GM12891 (cell line): Measurements from ENCODE around the gene NACAD.

Source experiments
- DNase-seq: peaks from one replicate; pipeline ENCODE4 v3.0.0; 2011; ENCODE audit warnings: low spot score; ENCODE audit not compliant: insufficient read length
- FAIRE-seq: peaks from 2 replicates; lab custom pipeline; 2011; peaks lifted over from hg19 to GRCh38; lab: Jason Lieb, UNC
- PAX5 ChIP-seq: IDR thresholded peaks from 2 replicates; pipeline ENCODE4 v1.6.1; 2011; ENCODE audit warnings: low read length, moderate library complexity, mild to moderate bottlenecking; ENCODE audit not compliant: insufficient read depth, severe bottlenecking
- POLR2A ChIP-seq: IDR thresholded peaks from 2 replicates; pipeline ENCODE4 v1.6.1; 2011; ENCODE audit warnings: low read depth, low read length, control low read depth
- POLR2AphosphoS5 ChIP-seq: IDR thresholded peaks from 2 replicates; pipeline ENCODE4 v1.6.1; 2011; ENCODE audit warnings: low read depth, low read length, control low read depth
- POU2F2 ChIP-seq: IDR thresholded peaks from 2 replicates; pipeline ENCODE4 v1.6.1; 2011; ENCODE audit warnings: low read depth, mild to moderate bottlenecking, control low read depth, low read length, moderate library complexity
- SPI1 ChIP-seq: IDR thresholded peaks from 2 replicates; pipeline ENCODE4 v1.6.1; 2011; ENCODE audit warnings: low read depth, low read length, control low read depth
- TAF1 ChIP-seq: IDR thresholded peaks from 2 replicates; pipeline ENCODE4 v1.6.1; 2011; ENCODE audit warnings: low read depth, low read length, control low read depth

NACAD gene

GRCh38 chr7:45072131-45073030 is 16.4 kb downstream of the NACAD start:
- no peak for TF ChIP-seq POLR2A
- no peak for TF ChIP-seq POU2F2
- no peak for TF ChIP-seq POLR2AphosphoS5
- TF ChIP-seq TAF1 = no peak
- no peak for TF ChIP-seq PAX5
- TF ChIP-seq SPI1 = no peak
- DNase-seq (no peak), FAIRE-seq (no peak)

- FAIRE-seq = no peak
- DNase-seq = no peak
- TF ChIP-seq POLR2AphosphoS5 = no peak
- TF ChIP-seq POLR2A = no peak
- TF ChIP-seq SPI1 = no peak
- TF ChIP-seq TAF1 = no peak
- no peak for TF ChIP-seq PAX5
- no peak for TF ChIP-seq POU2F2
These were observed 17.2 kb downstream of the NACAD start for GRCh38 chr7:45071528-45071927.

GRCh38 chr7:45070254-45070642 is 18.5 kb downstream of the NACAD start:
- FAIRE-seq (no peak), DNase-seq (no peak)
- TF ChIP-seq SPI1 (no peak), POLR2A (no peak), POU2F2 (no peak), PAX5 (no peak), POLR2AphosphoS5 (no peak), TAF1 (no peak)

DNA sequence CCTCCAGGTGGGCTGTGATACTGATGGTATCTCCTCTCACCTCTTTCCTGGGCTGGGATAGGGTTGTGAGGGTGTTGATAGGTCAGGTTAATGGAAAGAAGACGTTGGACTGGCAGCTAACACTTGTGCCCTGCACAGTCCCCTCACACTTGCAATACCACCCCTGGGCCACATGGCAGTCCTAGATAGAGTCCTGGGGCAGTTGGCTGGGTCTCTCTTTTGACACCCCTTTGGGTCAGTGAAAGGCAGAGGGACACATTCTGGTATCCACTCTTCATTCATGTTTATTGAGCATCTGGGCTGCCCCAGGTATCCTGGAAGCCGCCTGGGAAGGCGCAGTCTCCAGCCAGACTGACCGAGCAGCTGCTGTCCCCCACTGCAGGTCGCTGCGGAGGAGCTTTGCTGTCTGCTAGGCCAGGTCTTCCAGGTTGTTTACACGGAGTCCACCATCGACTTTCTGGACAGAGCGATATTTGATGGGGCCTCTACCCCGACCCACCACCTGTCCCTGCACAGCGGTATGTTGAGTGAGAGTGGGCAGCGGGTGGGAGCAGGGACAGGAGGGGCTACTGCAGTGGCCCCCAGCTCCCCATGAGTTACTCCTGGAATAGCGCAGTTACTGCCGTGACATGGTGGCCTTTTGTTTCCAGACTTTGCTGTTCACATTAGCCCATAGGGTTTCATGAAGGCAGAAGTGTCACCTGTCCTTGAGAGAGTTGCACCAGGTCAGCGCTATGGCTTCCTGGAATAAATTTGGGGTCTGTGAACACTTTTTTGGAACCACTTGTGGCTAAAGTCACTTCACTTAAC is 19.1 kb downstream of the NACAD start:
- FAIRE-seq = no peak
- TF ChIP-seq POLR2AphosphoS5 (no peak), SPI1 (no peak), PAX5 (no peak), POLR2A (no peak), POU2F2 (no peak), TAF1 (no peak)
- no peak for DNase-seq

- TF ChIP-seq POLR2A = no peak
- DNase-seq (no peak), FAIRE-seq (no peak)
These were observed 20.3 kb downstream of the NACAD start for GRCh38 chr7:45068236-45069023.

DNA sequence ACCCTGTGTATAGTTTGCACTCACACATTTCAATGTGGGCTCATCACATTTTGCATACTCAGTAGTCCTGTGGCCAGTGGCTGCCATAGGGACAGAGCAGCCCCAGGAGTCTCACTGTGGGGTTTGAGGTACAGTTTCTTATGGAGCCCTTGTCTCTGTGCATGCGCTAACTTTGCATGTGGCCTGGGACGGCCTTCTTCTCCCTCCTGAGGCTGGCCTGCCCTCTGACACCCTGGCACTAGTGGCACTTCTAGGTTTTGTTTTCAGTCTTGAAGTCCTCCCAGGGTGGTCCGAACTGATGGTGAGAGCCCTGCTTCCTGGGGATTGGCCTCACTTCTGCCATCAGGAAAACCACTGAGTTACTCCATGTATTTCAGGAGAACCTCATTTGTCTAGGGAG is 21.2 kb downstream of the NACAD start:
- no peak for FAIRE-seq
- TF ChIP-seq POLR2A (no peak), TAF1 (no peak), SPI1 (no peak), POU2F2 (no peak), PAX5 (no peak), POLR2AphosphoS5 (no peak)
- DNase-seq = no peak

GRCh38 chr7:45066409-45066808 is 22.4 kb downstream of the NACAD start:
- TF ChIP-seq SPI1 (no peak), PAX5 (no peak), POU2F2 (no peak), POLR2AphosphoS5 (no peak), POLR2A (no peak), TAF1 (no peak)
- DNase-seq (no peak), FAIRE-seq (no peak)

DNA sequence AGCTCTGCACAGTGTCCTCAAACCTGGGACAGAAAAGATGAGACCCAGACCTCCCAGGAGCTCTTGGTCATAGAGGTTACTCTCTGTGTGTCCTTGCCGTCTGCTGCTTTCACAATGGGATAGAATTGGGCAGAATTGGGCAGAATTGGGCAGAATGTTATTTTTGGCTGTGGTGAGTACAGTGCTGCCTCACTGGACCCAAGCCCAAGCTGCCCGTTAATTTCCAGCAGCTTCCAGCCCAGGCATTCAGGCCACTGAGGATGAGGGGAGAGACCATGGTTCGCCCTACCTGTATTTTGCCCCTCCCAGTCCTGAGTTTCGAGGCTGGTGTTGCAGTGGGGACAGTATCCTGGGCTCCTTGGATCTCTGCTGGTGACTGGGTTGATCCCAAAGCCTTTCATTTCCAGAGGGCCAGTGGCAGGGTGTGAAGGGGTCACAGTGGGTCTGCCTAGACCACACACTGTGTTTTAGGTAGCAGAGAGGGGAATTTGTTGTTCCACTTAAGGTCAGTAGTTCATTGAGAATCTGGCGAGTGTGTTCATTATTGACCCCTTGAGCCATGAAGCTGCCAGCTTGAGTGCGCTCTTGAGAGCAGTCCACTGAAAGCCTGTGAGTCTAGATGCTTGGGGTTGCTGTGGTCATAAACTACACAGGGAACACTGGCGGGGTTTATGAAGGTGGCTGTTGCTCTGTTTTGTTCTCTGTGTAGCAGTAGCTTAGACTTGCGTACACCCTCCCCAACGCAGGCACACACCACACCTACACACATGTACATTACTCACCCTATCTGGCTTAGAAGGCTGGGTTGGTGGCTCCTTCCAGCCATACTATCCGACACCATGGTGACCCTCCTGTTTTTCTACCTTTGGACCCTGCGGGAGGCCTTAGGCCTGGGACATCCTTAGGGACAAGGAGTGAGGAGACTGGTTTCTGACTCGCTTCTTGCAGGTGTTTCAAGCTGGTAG is 23.5 kb downstream of the NACAD start:
- TF ChIP-seq PAX5 (no peak), TAF1 (no peak), POLR2A (no peak), SPI1 (no peak), POU2F2 (no peak), POLR2AphosphoS5 (no peak)
- no peak for DNase-seq
- FAIRE-seq = no peak

DNA sequence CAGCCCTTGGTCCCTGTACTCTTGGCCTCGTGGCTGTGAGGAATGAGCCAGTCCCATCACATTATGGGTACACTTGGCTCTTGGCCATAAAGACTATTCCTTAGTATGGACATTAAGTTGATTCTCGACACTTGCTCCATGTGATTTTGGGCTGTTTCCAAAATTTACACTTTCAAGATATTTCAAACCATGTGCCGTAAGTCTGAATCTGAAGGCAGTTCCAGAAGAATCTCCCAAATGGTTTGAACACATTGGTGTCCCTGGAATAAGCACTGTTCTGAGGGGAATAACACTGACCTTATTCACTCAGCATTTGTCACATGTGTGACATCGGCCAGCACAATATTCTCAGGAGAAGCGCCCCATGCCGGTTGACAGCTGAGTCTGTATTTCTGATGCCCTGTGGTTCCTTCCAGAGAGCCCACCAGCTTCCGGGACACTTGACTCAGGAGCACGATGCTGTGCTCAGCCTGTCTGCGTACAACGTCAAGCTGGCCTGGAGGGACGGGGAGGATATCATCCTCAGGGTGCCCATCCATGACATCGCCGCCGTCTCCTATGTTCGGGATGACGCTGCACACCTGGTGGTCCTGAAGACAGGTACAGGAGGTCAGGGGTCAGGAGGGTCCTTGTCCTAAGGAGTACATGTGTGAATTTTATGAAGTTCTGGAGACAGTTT is 24.6 kb downstream of the NACAD start:
- TF ChIP-seq POU2F2 (no peak), PAX5 (no peak), SPI1 (no peak), TAF1 (no peak), POLR2AphosphoS5 (no peak), POLR2A (no peak)
- FAIRE-seq = no peak
- no peak for DNase-seq
